Smooth muscle cell (in vitro differentiated cells): Measurements from ENCODE around the gene XG. TPM values are rescaled to one million over a fixed set of nuclear protein-coding genes. Genes with fewer than 3 reads are reported as not detected.
"Not testable (repeated sequence)": the region's sequence is repeated elsewhere in the genome, so short reads cannot be mapped to it uniquely, and the experiment has no call there.

Experiments
- DNase-seq: peaks from one replicate; lab custom pipeline; 2025; ENCODE audit not compliant: unreplicated experiment; lab: John Stamatoyannopoulos, UW
- H2AFZ ChIP-seq: fragments of 200-600 bp; sonication (generic); 2 replicates; pipeline ENCODE4 v1.6.0; 2016; ENCODE audit warnings: antibody characterized with exemption, low read depth, mild to moderate bottlenecking
- H3F3A ChIP-seq: fragments of 200-600 bp; sonication (generic); 2 replicates; pipeline ENCODE4 v1.6.0; 2017; ENCODE audit warnings: antibody characterized with exemption, low read depth
- H3K27ac ChIP-seq: fragments of 200-600 bp; sonication (generic); 2 replicates; pipeline ENCODE4 v1.5.1; 2016; ENCODE audit warnings: low read depth, mild to moderate bottlenecking
- H3K27me3 ChIP-seq: fragments of 200-600 bp; sonication (generic); 2 replicates; pipeline ENCODE4 v1.6.1; 2016; ENCODE audit warnings: low read depth, mild to moderate bottlenecking
- H3K36me3 ChIP-seq: fragments of 200-600 bp; sonication (generic); 2 replicates; pipeline ENCODE4 v1.5.1; 2016; ENCODE audit warnings: low read depth
- H3K4me1 ChIP-seq: fragments of 200-600 bp; sonication (generic); 2 replicates; pipeline ENCODE4 v1.5.1; 2016; ENCODE audit warnings: low read depth
- H3K4me2 ChIP-seq: fragments of 200-600 bp; sonication (generic); 2 replicates; pipeline ENCODE4 v1.6.0; 2016; ENCODE audit warnings: mild to moderate bottlenecking
- H3K4me3 ChIP-seq: fragments of 200-600 bp; sonication (generic); 2 replicates; pipeline ENCODE4 v1.5.1; 2016; ENCODE audit warnings: mild to moderate bottlenecking
- H3K79me2 ChIP-seq: fragments of 200-600 bp; sonication (generic); 2 replicates; pipeline ENCODE4 v1.6.0; 2016; ENCODE audit warnings: low read depth, mild to moderate bottlenecking
- H3K9ac ChIP-seq: fragments of 200-600 bp; sonication (generic); 2 replicates; pipeline ENCODE4 v1.6.0; 2016; ENCODE audit warnings: low read depth
- H3K9me3 ChIP-seq: fragments of 200-600 bp; sonication (generic); replicated peaks from 2 replicates; pipeline ENCODE4 v1.5.1; 2016; ENCODE audit warnings: low read depth
- H4K20me1 ChIP-seq: fragments of 200-600 bp; sonication (generic); 2 replicates; pipeline ENCODE4 v1.6.0; 2016; ENCODE audit warnings: low read depth
- CTCF ChIP-seq: fragments of 200-600 bp; sonication (generic); IDR thresholded peaks from 2 replicates; pipeline ENCODE4 v1.5.1; 2017; ENCODE audit warnings: borderline replicate concordance, mild to moderate bottlenecking, antibody characterized with exemption; ENCODE audit not compliant: insufficient read depth, poor library complexity, severe bottlenecking
- WGBS: methylation state at CpG from one replicate; pipeline ENCODE4 v1.1.7; 2016; ENCODE audit warnings: low lambda C conversion rate; 5-methylcytosine and 5-hydroxymethylcytosine counted together
- polyA plus RNA-seq: library from polyadenylated mRNA; unstranded; fragments of >200 nt; fragmentation: Nextera tagmentation; extraction: Ambion mirVana; gene quantifications from 2 replicates; pipeline ENCODE4 v1.2.1, GENCODE V29; 2016
- total RNA-seq: library from RNA; depleted of rRNA; stranded (reverse); fragments of >200 nt; gene quantifications from 2 replicates; pipeline ENCODE4 v1.2.3, GENCODE V29; 2014

XG gene
- total and polyA plus RNA-seq, 2 experiments from 2014 or later, result 1.1 to 1.3 TPM

GRCh38 chrX:2812161-2812907 lies 60.5 kb downstream of the XG start:
- H3K27ac ChIP-seq, result peak overlapping the region; percentile 91
- not testable (repeated sequence) for H3K79me2 ChIP-seq, H3K4me1 ChIP-seq, H3K27me3 ChIP-seq, H3K9me3 ChIP-seq, H3F3A ChIP-seq, H4K20me1 ChIP-seq, DNase-seq, H3K4me3 ChIP-seq, H3K36me3 ChIP-seq
- TF ChIP-seq CTCF, result peak; percentile 65
- peak overlapping the region; percentile 72 for H3K9ac ChIP-seq
- peak overlapping the region; percentile 67 for H2AFZ ChIP-seq
- WGBS, result 9% methylated on average over 16 of the region's 16 CpGs
- H3K4me2 ChIP-seq, result peak overlapping the region; percentile 69

- 98% methylated on average over 2 of the region's 2 CpGs for WGBS
- Histone ChIP-seq H3K27ac (no peak overlapping the region), H3K36me3 (no peaks in the 10 kb centered on the region), H2AFZ (no peak overlapping the region), H3K9ac (no peak overlapping the region), H3F3A (no peaks in the 10 kb centered on the region), H3K4me2 (no peak overlapping the region), H3K4me1 (peaks cover 9% of the 10 kb centered on the region), H4K20me1 (no peaks in the 10 kb centered on the region), H3K4me3 (no peak overlapping the region), H3K79me2 (no peaks in the 10 kb centered on the region), H3K27me3 (no peaks in the 10 kb centered on the region), H3K9me3 (no peaks in the 10 kb centered on the region)
- no peak for TF ChIP-seq CTCF
- DNase-seq, result no peak
Observed at GRCh38 chrX:2817036-2817435, 65.2 kb downstream of the XG start.

- H3K36me3 ChIP-seq, result no peaks in the 10 kb centered on the region
- TF ChIP-seq CTCF, result peak; percentile 49
- H3K27me3 ChIP-seq, result no peaks in the 10 kb centered on the region
- DNase-seq, result no peak
- H3K27ac ChIP-seq, result no peak overlapping the region
- no peak overlapping the region for H3K4me3 ChIP-seq
- no peak overlapping the region for H3K4me2 ChIP-seq
- no peaks in the 10 kb centered on the region for H4K20me1 ChIP-seq
- H3K9ac ChIP-seq, result no peak overlapping the region
- WGBS, result 65% methylated on average over 9 of the region's 9 CpGs
- H3K79me2 ChIP-seq, result no peaks in the 10 kb centered on the region
- H2AFZ ChIP-seq, result no peak overlapping the region
- no peaks in the 10 kb centered on the region for H3F3A ChIP-seq
- no peaks in the 10 kb centered on the region for H3K9me3 ChIP-seq
- no peaks in the 10 kb centered on the region for H3K4me1 ChIP-seq
Observed at GRCh38 chrX:2819345-2820135, 67.7 kb downstream of the XG start.
